GM12872 (cell line): Measurements from ENCODE around the gene MSI2.

Source experiments
- CTCF ChIP-seq: IDR thresholded peaks from 3 replicates; pipeline ENCODE4 v1.5.1; 2011; ENCODE audit warnings: low read depth, mild to moderate bottlenecking, low read length, moderate library complexity; ENCODE audit not compliant: insufficient read depth

The MSI2 gene

GRCh38 chr17:57513569-57513968 is 257.2 kb downstream of the MSI2 start:
- TF ChIP-seq CTCF = no peak

GRCh38 chr17:57514614-57515013 is 258.3 kb downstream of the MSI2 start:
- TF ChIP-seq CTCF = no peak

- TF ChIP-seq CTCF = no peak
Observed at GRCh38 chr17:57515662-57516211, 259.4 kb downstream of the MSI2 start.

GRCh38 chr17:57516290-57517230 is 260.2 kb downstream of the MSI2 start:
- TF ChIP-seq CTCF = no peak

GRCh38 chr17:57517273-57517631 is 260.9 kb downstream of the MSI2 start:
- TF ChIP-seq CTCF = no peak

- TF ChIP-seq CTCF = no peak
Observed at GRCh38 chr17:57517632-57518456, 261.5 kb downstream of the MSI2 start.
